Skeletal muscle tissue (tissue), 4 donors: ENCODE measurements around the gene RECQL. TPM values are rescaled to one million over a fixed set of nuclear protein-coding genes. Genes with fewer than 3 reads are reported as not detected.
A peak's percentile ranks its signal among the peaks of the same experiment; 100 is the strongest.
"Not testable (repeated sequence)": the region's sequence is repeated elsewhere in the genome, so short reads cannot be mapped to it uniquely, and the experiment has no call there.

Experiments used
- H3K27ac ChIP-seq: one replicate; pipeline ENCODE4 v1.7.0; 2013; ENCODE audit warnings: mild to moderate bottlenecking, low read depth, low read length, inconsistent platforms
- H3K27me3 ChIP-seq, 3 donors: one replicate each; pipeline ENCODE4 v1.7.0; 2013; ENCODE audit warnings: low read length in 3 of 3; ENCODE audit not compliant: control insufficient read depth in 3 of 3, insufficient read depth in 3 of 3
- H3K36me3 ChIP-seq, 3 donors: one replicate each; pipeline ENCODE4 v1.7.0; 2013; ENCODE audit warnings: low read length in 3 of 3; ENCODE audit not compliant: control insufficient read depth in 3 of 3, insufficient read depth in 3 of 3
- H3K4me1 ChIP-seq, 3 donors: one replicate each; pipeline ENCODE4 v1.7.0; 2013; ENCODE audit warnings: low read length in 3 of 3, mild to moderate bottlenecking in 3 of 3; ENCODE audit not compliant: control insufficient read depth in 3 of 3, insufficient read depth in 3 of 3
- H3K4me3 ChIP-seq, 3 donors: one replicate each; pipeline ENCODE4 v1.7.0; 2013; ENCODE audit warnings: low read length in 3 of 3
- H3K9ac ChIP-seq, 3 donors: one replicate each; pipeline ENCODE4 v1.7.0; 2013; ENCODE audit warnings: low read length in 3 of 3, mild to moderate bottlenecking in 3 of 3, moderate library complexity in 2 of 3, low read depth in 1 of 3
- H3K9me3 ChIP-seq, 3 donors: one replicate each; pipeline ENCODE4 v1.7.0; 2013; ENCODE audit warnings: low read length in 3 of 3; ENCODE audit not compliant: control insufficient read depth in 3 of 3
- total RNA-seq: library from RNA; depleted of rRNA; stranded (reverse); fragments of >200 nt; gene quantifications from one replicate; pipeline ENCODE4 v1.2.3, GENCODE V29; 2014
- donor health status: Osteomylitis.

RECQL gene
- total RNA-seq, 1 donor from 2014 or later = 32.4 TPM

GRCh38 chr12:21439347-21439746 is 62.1 kb downstream of the RECQL start:
- Histone ChIP-seq H3K36me3 (peaks cover 4 to 9% (median 7%) of the 10 kb centered on the region in 3 donors), H3K9ac (no peak overlapping the region), H3K9me3 (no peaks in the 10 kb centered on the region), H3K4me3 (no peak overlapping the region), H3K27me3 (peaks cover 0 to 6% (median 0%) of the 10 kb centered on the region in 3 donors), H3K4me1 (peaks cover 0 to 11% (median 0%) of the 10 kb centered on the region in 3 donors), H3K27ac (no peak overlapping the region)

- Histone ChIP-seq H3K4me1 (peaks cover 0 to 11% (median 0%) of the 10 kb centered on the region in 3 donors), H3K9me3 (no peaks in the 10 kb centered on the region), H3K36me3 (peaks cover 4 to 9% (median 7%) of the 10 kb centered on the region in 3 donors), H3K9ac (peak overlapping the region in 2 of 3 donors; percentile 92 to 98), H3K27me3 (peaks cover 0 to 6% (median 0%) of the 10 kb centered on the region in 3 donors), H3K27ac (no peak overlapping the region), H3K4me3 (peak overlapping the region; percentile 81 to 95 (median 87))
Measured at GRCh38 chr12:21438643-21439042, 62.8 kb downstream of the RECQL start.

- Histone ChIP-seq H3K4me1 (peaks cover 0 to 11% (median 0%) of the 10 kb centered on the region in 3 donors), H3K27me3 (peaks cover 4 to 9% (median 5%) of the 10 kb centered on the region in 3 donors), H3K27ac (no peak overlapping the region), H3K36me3 (no peaks in the 10 kb centered on the region), H3K9me3 (no peaks in the 10 kb centered on the region), H3K4me3 (no peak overlapping the region), H3K9ac (no peak overlapping the region)
Measured at GRCh38 chr12:21434699-21435098, 66.7 kb downstream of the RECQL start.

- Histone ChIP-seq H3K4me3 (no peak overlapping the region), H3K36me3 (no peaks in the 10 kb centered on the region), H3K27me3 (peaks cover 4 to 9% (median 5%) of the 10 kb centered on the region in 3 donors), H3K9ac (no peak overlapping the region), H3K4me1 (peaks cover 0 to 6% (median 0%) of the 10 kb centered on the region in 3 donors), H3K27ac (no peak overlapping the region), H3K9me3 (no peaks in the 10 kb centered on the region)
Measured at GRCh38 chr12:21433525-21433924, 67.9 kb downstream of the RECQL start.

- Histone ChIP-seq H3K4me1 (no peaks in the 10 kb centered on the region), H3K27me3 (peaks cover 4 to 5% (median 4%) of the 10 kb centered on the region in 3 donors), H3K4me3 (no peak overlapping the region), H3K27ac (no peak overlapping the region), H3K9ac (no peak overlapping the region), H3K9me3 (no peaks in the 10 kb centered on the region), H3K36me3 (no peaks in the 10 kb centered on the region)
Measured at GRCh38 chr12:21429994-21430393, 71.4 kb downstream of the RECQL start.

- Histone ChIP-seq H3K9ac (no peak overlapping the region), H3K4me3 (no peak overlapping the region), H3K4me1 (no peaks in the 10 kb centered on the region), H3K27ac (no peak overlapping the region), H3K36me3 (no peaks in the 10 kb centered on the region), H3K9me3 (no peaks in the 10 kb centered on the region), H3K27me3 (peaks cover 4 to 5% (median 4%) of the 10 kb centered on the region in 3 donors)
Measured at GRCh38 chr12:21428241-21428640, 73.2 kb downstream of the RECQL start.

- H3K4me1 ChIP-seq, H3K36me3 ChIP-seq, H3K9ac ChIP-seq, H3K27me3 ChIP-seq, H3K9me3 ChIP-seq, H3K27ac ChIP-seq, H3K4me3 ChIP-seq: not testable (repeated sequence)
Measured at GRCh38 chr12:21419009-21419699, 82.3 kb downstream of the RECQL start.

Other genes with a start within 250 kb of the RECQL start
- not detected for gene SLCO1A2, start 166.7 kb downstream of the RECQL start, total RNA-seq
- gene IAPP, start 128.7 kb downstream of the RECQL start, total RNA-seq = not detected
- gene PYROXD1, start 64.0 kb downstream of the RECQL start, total RNA-seq = 8.4 TPM
- 27.1 TPM for gene GOLT1B, start 154 bp upstream of the RECQL start, total RNA-seq
- gene SPX, start 24.7 kb upstream of the RECQL start, total RNA-seq = 7.8 TPM
- gene GYS2, start 103.2 kb upstream of the RECQL start, total RNA-seq = not detected
- gene LDHB, start 156.2 kb upstream of the RECQL start, total RNA-seq = 498 TPM